Neural cell (in vitro differentiated cells): Measurements from ENCODE around the gene LRP5.

Experiments used
- EP300 ChIP-seq: fragments of 450-650 bp; conservative IDR thresholded peaks from 2 replicates; pipeline ENCODE4 v1.6.1; 2014; ENCODE audit warnings: antibody characterized with exemption, mild to moderate bottlenecking, moderate library complexity; ENCODE audit not compliant: poor library complexity, severe bottlenecking
- EZH2 ChIP-seq: fragments of 200-600, 300-800 bp; shearing (Covaris generic), sonication (generic); IDR thresholded peaks from 2 replicates; pipeline ENCODE4 v1.6.1; 2014; ENCODE audit warnings: antibody characterized with exemption, low read length, borderline replicate concordance, mild to moderate bottlenecking; ENCODE audit not compliant: insufficient read depth, poor library complexity, severe bottlenecking
- POLR2AphosphoS5 ChIP-seq: IDR thresholded peaks from 2 replicates; pipeline ENCODE4 v1.6.1; 2012
- RAD21 ChIP-seq: fragments of 450-650 bp; conservative IDR thresholded peaks from 2 replicates; pipeline ENCODE4 v1.6.1; 2014; ENCODE audit warnings: antibody characterized with exemption, mild to moderate bottlenecking, moderate library complexity
- TAF1 ChIP-seq: IDR thresholded peaks from 2 replicates; pipeline ENCODE4 v1.6.1; 2012; ENCODE audit warnings: low read depth
- TF ChIP-seq, protein P1 (sequence below): fragments of 450-650 bp; IDR thresholded peaks from 2 replicates; pipeline ENCODE4 v1.5.1; 2014; ENCODE audit warnings: antibody characterized with exemption, mild to moderate bottlenecking, moderate library complexity; ENCODE audit not compliant: poor library complexity, severe bottlenecking
- TF ChIP-seq, protein P2 (sequence below): IDR thresholded peaks from 2 replicates; pipeline ENCODE4 v1.6.1; 2012; ENCODE audit warnings: borderline replicate concordance

DNA sequence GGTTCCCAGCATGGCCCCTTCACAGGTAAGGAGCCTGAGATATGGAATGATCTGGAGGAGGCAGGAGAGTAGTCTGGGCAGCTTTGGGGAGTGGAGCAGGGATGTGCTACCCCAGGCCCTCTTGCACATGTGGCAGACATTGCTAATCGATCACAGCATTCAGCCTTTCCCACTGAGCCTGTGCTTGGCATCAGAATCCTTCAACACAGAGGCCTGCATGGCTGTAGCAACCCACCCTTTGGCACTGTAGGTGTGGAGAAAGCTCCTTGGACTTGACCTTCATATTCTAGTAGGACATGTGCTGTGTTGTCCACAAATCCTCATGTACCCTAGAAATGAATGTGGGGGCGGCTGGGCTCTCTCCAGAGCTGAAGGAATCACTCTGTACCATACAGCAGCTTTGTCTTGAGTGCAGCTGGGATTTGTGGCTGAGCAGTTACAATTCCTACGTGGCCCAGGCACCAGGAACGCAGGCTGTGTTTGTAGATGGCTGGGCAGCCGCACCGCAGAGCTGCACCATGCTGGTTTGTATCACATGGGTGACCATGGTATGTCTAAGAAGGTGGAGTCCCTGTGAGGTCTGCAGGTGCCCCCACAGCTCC is 126.4 kb downstream of the LRP5 start:
- TF ChIP-seq POLR2AphosphoS5 (no peak), EZH2 (no peak), TAF1 (no peak), EP300 (no peak), RAD21 (no peak)
- TF ChIP-seq, protein P1, sequence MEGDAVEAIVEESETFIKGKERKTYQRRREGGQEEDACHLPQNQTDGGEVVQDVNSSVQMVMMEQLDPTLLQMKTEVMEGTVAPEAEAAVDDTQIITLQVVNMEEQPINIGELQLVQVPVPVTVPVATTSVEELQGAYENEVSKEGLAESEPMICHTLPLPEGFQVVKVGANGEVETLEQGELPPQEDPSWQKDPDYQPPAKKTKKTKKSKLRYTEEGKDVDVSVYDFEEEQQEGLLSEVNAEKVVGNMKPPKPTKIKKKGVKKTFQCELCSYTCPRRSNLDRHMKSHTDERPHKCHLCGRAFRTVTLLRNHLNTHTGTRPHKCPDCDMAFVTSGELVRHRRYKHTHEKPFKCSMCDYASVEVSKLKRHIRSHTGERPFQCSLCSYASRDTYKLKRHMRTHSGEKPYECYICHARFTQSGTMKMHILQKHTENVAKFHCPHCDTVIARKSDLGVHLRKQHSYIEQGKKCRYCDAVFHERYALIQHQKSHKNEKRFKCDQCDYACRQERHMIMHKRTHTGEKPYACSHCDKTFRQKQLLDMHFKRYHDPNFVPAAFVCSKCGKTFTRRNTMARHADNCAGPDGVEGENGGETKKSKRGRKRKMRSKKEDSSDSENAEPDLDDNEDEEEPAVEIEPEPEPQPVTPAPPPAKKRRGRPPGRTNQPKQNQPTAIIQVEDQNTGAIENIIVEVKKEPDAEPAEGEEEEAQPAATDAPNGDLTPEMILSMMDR: no peak
- TF ChIP-seq, protein P2, sequence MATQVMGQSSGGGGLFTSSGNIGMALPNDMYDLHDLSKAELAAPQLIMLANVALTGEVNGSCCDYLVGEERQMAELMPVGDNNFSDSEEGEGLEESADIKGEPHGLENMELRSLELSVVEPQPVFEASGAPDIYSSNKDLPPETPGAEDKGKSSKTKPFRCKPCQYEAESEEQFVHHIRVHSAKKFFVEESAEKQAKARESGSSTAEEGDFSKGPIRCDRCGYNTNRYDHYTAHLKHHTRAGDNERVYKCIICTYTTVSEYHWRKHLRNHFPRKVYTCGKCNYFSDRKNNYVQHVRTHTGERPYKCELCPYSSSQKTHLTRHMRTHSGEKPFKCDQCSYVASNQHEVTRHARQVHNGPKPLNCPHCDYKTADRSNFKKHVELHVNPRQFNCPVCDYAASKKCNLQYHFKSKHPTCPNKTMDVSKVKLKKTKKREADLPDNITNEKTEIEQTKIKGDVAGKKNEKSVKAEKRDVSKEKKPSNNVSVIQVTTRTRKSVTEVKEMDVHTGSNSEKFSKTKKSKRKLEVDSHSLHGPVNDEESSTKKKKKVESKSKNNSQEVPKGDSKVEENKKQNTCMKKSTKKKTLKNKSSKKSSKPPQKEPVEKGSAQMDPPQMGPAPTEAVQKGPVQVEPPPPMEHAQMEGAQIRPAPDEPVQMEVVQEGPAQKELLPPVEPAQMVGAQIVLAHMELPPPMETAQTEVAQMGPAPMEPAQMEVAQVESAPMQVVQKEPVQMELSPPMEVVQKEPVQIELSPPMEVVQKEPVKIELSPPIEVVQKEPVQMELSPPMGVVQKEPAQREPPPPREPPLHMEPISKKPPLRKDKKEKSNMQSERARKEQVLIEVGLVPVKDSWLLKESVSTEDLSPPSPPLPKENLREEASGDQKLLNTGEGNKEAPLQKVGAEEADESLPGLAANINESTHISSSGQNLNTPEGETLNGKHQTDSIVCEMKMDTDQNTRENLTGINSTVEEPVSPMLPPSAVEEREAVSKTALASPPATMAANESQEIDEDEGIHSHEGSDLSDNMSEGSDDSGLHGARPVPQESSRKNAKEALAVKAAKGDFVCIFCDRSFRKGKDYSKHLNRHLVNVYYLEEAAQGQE: no peak
